Stimulated activated CD8-positive, alpha-beta memory T cell treated with anti-CD3 and anti-CD28 coated beads, Interleukin-2, amount 100 ng/mL, for 1 hour (primary cell): ENCODE data around the gene DLG2.

Source experiments
- DNase-seq, 2 donors: peaks; one replicate each; pipeline ENCODE4 v3.0.0-alpha.2; 2020; ENCODE audit warnings: low read depth in 2 of 2

The DLG2 gene

GRCh38 chr11:84019571-84020194 is 1607.5 kb downstream of the DLG2 start:
- no peak for DNase-seq

GRCh38 chr11:84014539-84014938 is 1612.6 kb downstream of the DLG2 start:
- DNase-seq = no peak

GRCh38 chr11:84012171-84012826 is 1614.8 kb downstream of the DLG2 start:
- no peak for DNase-seq

- DNase-seq = no peak
These were observed 1624.0 kb downstream of the DLG2 start for GRCh38 chr11:84003181-84003580.

- no peak for DNase-seq
These were observed 1628.2 kb downstream of the DLG2 start for GRCh38 chr11:83998921-83999320.

GRCh38 chr11:83990160-83990733 is 1636.9 kb downstream of the DLG2 start:
- DNase-seq = no peak

- DNase-seq = no peak
These were observed 1644.3 kb downstream of the DLG2 start for GRCh38 chr11:83982825-83983224.

GRCh38 chr11:83979593-83979992 is 1647.6 kb downstream of the DLG2 start:
- DNase-seq = no peak

GRCh38 chr11:83978942-83979341 is 1648.2 kb downstream of the DLG2 start:
- no peak for DNase-seq

- no peak for DNase-seq
These were observed 1651.1 kb downstream of the DLG2 start for GRCh38 chr11:83976086-83976485.

GRCh38 chr11:83972536-83972935 is 1654.6 kb downstream of the DLG2 start:
- DNase-seq = no peak

- no peak for DNase-seq
These were observed 1656.1 kb downstream of the DLG2 start for GRCh38 chr11:83971063-83971462.

- DNase-seq = no peak
These were observed 1657.0 kb downstream of the DLG2 start for GRCh38 chr11:83970061-83970671.

GRCh38 chr11:83957038-83957900 is 1669.9 kb downstream of the DLG2 start:
- no peak for DNase-seq

GRCh38 chr11:83956119-83956697 is 1670.9 kb downstream of the DLG2 start:
- DNase-seq = no peak

GRCh38 chr11:83954780-83955179 is 1672.4 kb downstream of the DLG2 start:
- no peak for DNase-seq

- no peak for DNase-seq
These were observed 1675.6 kb downstream of the DLG2 start for GRCh38 chr11:83951521-83951920.

- DNase-seq = no peak
These were observed 1678.9 kb downstream of the DLG2 start for GRCh38 chr11:83948200-83948599.

- DNase-seq = no peak
These were observed 1681.2 kb downstream of the DLG2 start for GRCh38 chr11:83945976-83946375.

GRCh38 chr11:83941050-83941449 is 1686.1 kb downstream of the DLG2 start:
- no peak for DNase-seq

GRCh38 chr11:83938148-83938547 is 1689.0 kb downstream of the DLG2 start:
- no peak for DNase-seq

GRCh38 chr11:83933008-83933407 is 1694.1 kb downstream of the DLG2 start:
- DNase-seq = no peak
